Vagina (tissue), 2 donors: ENCODE measurements around the gene FBXL22. TPM values are rescaled to one million over a fixed set of nuclear protein-coding genes. Genes with fewer than 3 reads are reported as not detected.

ENCODE experiments used
- DNase-seq, 2 donors: peaks; one replicate each; pipeline ENCODE4 v3.0.0-alpha.2; 2017; ENCODE audit errors: extremely low spot score in 2 of 2
- H3K27ac ChIP-seq: fragments of 200-600 bp; sonication (generic); one replicate; pipeline ENCODE4 v1.5.1; 2019
- H3K27me3 ChIP-seq: fragments of 200-600 bp; sonication (generic); one replicate; pipeline ENCODE4 v1.5.1; 2019
- H3K36me3 ChIP-seq, 2 donors: fragments of 200-600 bp; sonication (generic); one replicate each; pipeline ENCODE4 v1.5.1; 2017 to 2019
- H3K4me1 ChIP-seq: fragments of 200-600 bp; sonication (generic); one replicate; pipeline ENCODE4 v1.5.1; 2019
- H3K4me3 ChIP-seq, 2 donors: fragments of 200-600 bp; sonication (generic); 1 replicate in 1 of 2; 2 replicates in 1 of 2; pipeline ENCODE4 v1.5.1; 2016 to 2019
- H3K9me3 ChIP-seq: fragments of 200-600 bp; sonication (generic); one replicate; pipeline ENCODE4 v1.5.1; 2019
- POLR2A ChIP-seq, 2 donors: fragments of 450-650 bp; IDR thresholded peaks; one replicate each; pipeline ENCODE4 v1.6.1; 2017; ENCODE audit warnings: antibody characterized with exemption in 2 of 2, mild to moderate bottlenecking in 2 of 2, moderate library complexity in 2 of 2
- POLR2AphosphoS5 ChIP-seq, 2 donors: sonication (generic); formaldehyde crosslinking; IDR thresholded peaks; one replicate each; pipeline ENCODE4 v1.9.0; 2017; ENCODE audit warnings: antibody characterized with exemption in 2 of 2, mild to moderate bottlenecking in 2 of 2, low read depth in 1 of 2; ENCODE audit not compliant: insufficient read depth in 1 of 2
- intact Hi-C: fragments of 100-400 bp; cut with DNase I; formaldehyde crosslinking; loops from one replicate; pipeline ENCODE4 v1.15.1; 2023
- total RNA-seq: library from RNA; depleted of rRNA; stranded (reverse); fragments of >200 nt; gene quantifications from one replicate; pipeline ENCODE4 v1.2.3, GENCODE V29; 2016
- TF ChIP-seq, protein P1 (sequence below), 3 experiments: fragments of 450-650 bp in 2 of 3; fragments of 200-600 bp in 1 of 3; sonication (generic) in 1 of 3; IDR thresholded peaks; one replicate each; pipeline ENCODE4 v1.5.1; 2017 to 2019; ENCODE audit warnings: antibody characterized with exemption in 3 of 3, mild to moderate bottlenecking in 2 of 3, moderate library complexity in 2 of 3

The FBXL22 gene
- total RNA-seq, 1 donor from 2014 or later: 10.1 TPM

DNA sequence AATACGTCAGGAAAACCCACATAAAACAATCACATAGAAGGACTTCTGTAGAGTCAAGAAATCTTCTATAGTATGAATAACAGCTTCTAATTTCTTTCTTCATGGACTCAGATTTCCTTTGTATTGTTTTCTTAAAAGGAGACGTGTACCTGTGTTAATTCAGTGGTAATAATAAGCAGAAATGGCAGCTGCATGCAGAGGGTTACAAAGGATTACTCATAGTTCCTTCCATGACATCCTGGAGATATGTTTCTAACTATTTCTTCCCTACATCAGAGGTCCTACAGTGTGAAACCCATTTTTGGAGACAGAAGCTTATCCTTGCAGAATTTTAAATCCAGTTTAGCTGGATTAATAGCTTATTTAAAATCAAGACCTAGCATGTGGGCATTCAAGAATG, 36.1 kb downstream of the FBXL22 start:
- H3K27me3 ChIP-seq: no peaks in the 10 kb centered on the region
- H3K9me3 ChIP-seq: no peaks in the 10 kb centered on the region
- TF ChIP-seq, protein P1, sequence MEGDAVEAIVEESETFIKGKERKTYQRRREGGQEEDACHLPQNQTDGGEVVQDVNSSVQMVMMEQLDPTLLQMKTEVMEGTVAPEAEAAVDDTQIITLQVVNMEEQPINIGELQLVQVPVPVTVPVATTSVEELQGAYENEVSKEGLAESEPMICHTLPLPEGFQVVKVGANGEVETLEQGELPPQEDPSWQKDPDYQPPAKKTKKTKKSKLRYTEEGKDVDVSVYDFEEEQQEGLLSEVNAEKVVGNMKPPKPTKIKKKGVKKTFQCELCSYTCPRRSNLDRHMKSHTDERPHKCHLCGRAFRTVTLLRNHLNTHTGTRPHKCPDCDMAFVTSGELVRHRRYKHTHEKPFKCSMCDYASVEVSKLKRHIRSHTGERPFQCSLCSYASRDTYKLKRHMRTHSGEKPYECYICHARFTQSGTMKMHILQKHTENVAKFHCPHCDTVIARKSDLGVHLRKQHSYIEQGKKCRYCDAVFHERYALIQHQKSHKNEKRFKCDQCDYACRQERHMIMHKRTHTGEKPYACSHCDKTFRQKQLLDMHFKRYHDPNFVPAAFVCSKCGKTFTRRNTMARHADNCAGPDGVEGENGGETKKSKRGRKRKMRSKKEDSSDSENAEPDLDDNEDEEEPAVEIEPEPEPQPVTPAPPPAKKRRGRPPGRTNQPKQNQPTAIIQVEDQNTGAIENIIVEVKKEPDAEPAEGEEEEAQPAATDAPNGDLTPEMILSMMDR (IDR thresholded peaks at IDR 0.05): no peak
- no peak for DNase-seq
- no peak overlapping the region for H3K27ac ChIP-seq
- H3K4me3 ChIP-seq: no peak overlapping the region
- peaks cover 0 to 83% of the 10 kb centered on the region in 2 donors for H3K36me3 ChIP-seq
- intact Hi-C loops: no loop called here
- H3K4me1 ChIP-seq: no peaks in the 10 kb centered on the region

DNA sequence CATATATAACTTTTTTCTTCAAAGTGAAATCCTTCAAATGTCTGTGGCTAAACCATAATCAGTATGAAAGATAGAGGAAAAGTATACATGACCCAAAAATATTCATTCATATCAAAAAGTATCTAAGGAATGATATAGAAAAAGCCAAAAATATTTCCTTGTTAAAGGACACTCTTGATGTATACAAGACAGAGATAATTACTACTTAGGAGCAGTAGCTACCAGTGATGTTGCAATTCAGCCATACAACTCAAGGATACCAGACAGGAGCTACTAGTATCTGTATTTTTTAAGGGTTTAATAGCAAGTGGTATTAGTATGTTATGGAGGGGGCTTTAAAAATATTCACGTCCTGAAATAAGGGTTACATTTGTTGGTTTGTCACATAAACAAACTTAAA, 37.0 kb downstream of the FBXL22 start:
- Histone ChIP-seq H3K27me3 (no peaks in the 10 kb centered on the region), H3K27ac (peak overlapping the region; percentile 4), H3K4me3 (no peak overlapping the region), H3K9me3 (no peaks in the 10 kb centered on the region), H3K36me3 (peaks cover 0 to 84% of the 10 kb centered on the region in 2 donors), H3K4me1 (no peaks in the 10 kb centered on the region)
- TF ChIP-seq, protein P1 (IDR thresholded peaks at IDR 0.05): no peak
- TF ChIP-seq POLR2AphosphoS5 (IDR thresholded peaks at IDR 0.05; ENCODE audit: insufficient read depth in 1 of 2, low read depth in 1 of 2) (no peak), POLR2A (IDR thresholded peaks at IDR 0.05) (no peak)
- no peak for DNase-seq
- intact Hi-C loops: no loop called here

DNA sequence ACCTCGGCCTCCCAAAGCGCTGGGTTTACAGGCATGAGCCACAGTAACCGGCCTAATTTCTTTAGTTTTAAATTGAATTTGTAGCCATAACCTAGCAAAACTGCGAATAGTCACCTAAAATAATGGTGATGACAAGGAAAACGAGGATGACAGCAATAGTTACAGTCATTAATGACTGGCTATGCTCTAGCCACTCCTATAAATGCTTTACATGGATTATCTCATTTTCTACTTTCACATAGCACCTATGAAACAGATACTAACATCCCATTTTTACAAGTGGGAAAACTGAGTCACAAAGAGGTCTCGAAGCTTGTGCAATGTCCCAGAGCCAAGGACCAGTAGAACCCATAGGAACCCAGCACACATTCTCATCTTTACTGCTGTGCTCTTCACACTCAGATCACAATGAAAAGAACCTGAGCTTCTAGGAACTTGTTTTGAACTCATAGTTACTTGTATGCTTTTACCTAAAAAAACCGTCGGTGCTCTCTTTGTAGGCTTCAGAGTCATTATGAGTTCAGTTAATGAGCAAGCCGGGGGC, 39.4 kb downstream of the FBXL22 start:
- intact Hi-C loops: no loop called here

GRCh38 chr15:63638839-63639238, 41.7 kb downstream of the FBXL22 start:
- H3K36me3 ChIP-seq: peaks cover 5 to 81% of the 10 kb centered on the region in 2 donors
- TF ChIP-seq POLR2AphosphoS5 (IDR thresholded peaks at IDR 0.05; ENCODE audit: insufficient read depth in 1 of 2, low read depth in 1 of 2) (no peak), POLR2A (IDR thresholded peaks at IDR 0.05) (no peak)
- TF ChIP-seq, protein P1 (IDR thresholded peaks at IDR 0.05): no peak
- no peaks in the 10 kb centered on the region for H3K27me3 ChIP-seq
- H3K4me3 ChIP-seq: no peak overlapping the region
- intact Hi-C loops: no loop called here
- no peak overlapping the region for H3K27ac ChIP-seq
- no peaks in the 10 kb centered on the region for H3K9me3 ChIP-seq
- H3K4me1 ChIP-seq: no peaks in the 10 kb centered on the region
- DNase-seq: no peak

More for the DNA sequence above, 39.4 kb downstream of the FBXL22 start:
- Histone ChIP-seq H3K4me1 (no peaks in the 10 kb centered on the region), H3K4me3 (no peak overlapping the region), H3K9me3 (no peaks in the 10 kb centered on the region), H3K36me3 (peaks cover 5 to 85% of the 10 kb centered on the region in 2 donors), H3K27me3 (no peaks in the 10 kb centered on the region), H3K27ac (no peak overlapping the region)
- TF ChIP-seq, protein P1 (IDR thresholded peaks at IDR 0.05): no peak
- no peak for TF ChIP-seq POLR2AphosphoS5 (IDR thresholded peaks at IDR 0.05; ENCODE audit: insufficient read depth in 1 of 2, low read depth in 1 of 2)
- DNase-seq: no peak

- no peak for DNase-seq
- no peaks in the 10 kb centered on the region for H3K27me3 ChIP-seq
- intact Hi-C loops: no loop called here
- no peaks in the 10 kb centered on the region for H3K9me3 ChIP-seq
- H3K36me3 ChIP-seq: peaks cover 5 to 86% of the 10 kb centered on the region in 2 donors
- TF ChIP-seq, protein P1 (IDR thresholded peaks at IDR 0.05): no peak
- TF ChIP-seq POLR2AphosphoS5 (IDR thresholded peaks at IDR 0.05; ENCODE audit: insufficient read depth in 1 of 2, low read depth in 1 of 2): no peak
- TF ChIP-seq POLR2A (IDR thresholded peaks at IDR 0.05): no peak
- no peaks in the 10 kb centered on the region for H3K4me1 ChIP-seq
- H3K27ac ChIP-seq: no peak overlapping the region
- no peak overlapping the region for H3K4me3 ChIP-seq
These were observed 43.0 kb downstream of the FBXL22 start for GRCh38 chr15:63640146-63640545.

Other genes with a start within 250 kb of the FBXL22 start
- gene CA12, start 215.5 kb upstream of the FBXL22 start, total RNA-seq: 89.6 TPM
- gene USP3, start 92.8 kb upstream of the FBXL22 start, total RNA-seq: 39.5 TPM
- 99.4 TPM for gene HERC1, start 236.6 kb downstream of the FBXL22 start, total RNA-seq